GOT3 (cell line): ENCODE data around the gene FEZF2.

ENCODE experiments used
- DNase-seq: peaks from one replicate; lab custom pipeline; 2025; ENCODE audit warnings: mixed read lengths; lab: John Stamatoyannopoulos, UW

Gene FEZF2

DNA sequence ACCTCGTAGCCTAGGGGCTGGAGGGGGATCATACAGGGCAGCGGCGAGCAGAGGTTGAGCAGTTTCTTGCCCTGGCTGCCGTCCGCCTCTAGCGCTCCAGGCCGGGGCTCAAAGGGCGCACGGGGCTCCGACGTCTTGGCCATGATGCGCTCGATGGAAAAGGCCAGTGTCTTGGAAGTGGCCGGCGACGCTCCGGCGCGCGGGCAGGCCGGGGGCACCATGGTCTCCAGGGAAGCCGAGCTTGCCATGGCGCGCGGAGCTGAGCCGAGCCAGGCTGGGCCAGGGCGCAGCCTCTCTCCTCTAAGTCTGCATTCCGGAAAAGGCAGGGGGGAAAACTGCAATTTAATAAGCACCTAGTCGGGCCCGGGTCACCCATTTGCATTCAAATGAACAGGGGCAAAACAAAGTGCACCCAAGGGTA, 719 bp downstream of the FEZF2 start:
- DNase-seq, result no peak

DNA sequence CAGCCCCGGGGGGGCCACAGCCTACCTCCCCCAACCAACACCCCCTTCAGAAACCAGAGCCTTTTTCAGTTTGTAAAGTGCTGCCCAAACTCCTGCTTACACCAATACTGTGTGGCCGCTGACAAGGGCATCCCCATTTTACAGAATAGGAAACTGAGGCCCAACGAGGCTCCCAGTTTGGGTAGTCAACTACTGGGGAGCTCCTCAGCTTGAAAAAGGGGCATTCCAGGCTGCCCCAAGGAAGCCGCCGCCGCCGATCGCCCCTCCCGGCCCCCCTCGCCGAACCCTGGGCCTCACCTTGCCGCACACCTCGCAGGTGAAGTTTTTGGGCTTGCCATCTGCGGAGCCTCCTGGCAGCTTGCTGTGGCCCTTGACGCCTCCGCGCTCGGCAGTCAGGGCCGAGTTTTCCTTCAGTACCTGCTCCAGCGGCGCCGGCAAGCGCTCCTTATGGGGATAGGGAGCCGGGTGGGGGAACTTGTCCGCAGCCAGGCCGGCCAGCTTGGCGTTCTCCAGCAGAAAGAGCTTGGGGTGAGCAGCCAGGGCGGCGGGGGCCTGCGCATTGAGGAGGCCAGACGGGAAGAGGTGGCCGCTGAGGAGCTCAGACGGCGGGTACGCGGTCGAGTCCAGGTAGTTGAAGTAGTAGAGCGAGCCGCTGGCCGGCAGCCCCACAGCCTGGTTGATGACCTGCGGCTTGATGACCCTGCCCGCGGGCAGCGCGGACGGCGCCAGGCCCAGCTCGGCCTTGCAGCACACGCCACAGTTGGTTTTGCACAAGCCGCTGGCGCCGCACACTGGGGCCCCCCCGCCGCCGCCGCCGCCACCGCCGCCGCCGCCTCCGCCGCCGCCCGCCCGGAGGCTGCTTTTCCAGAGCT, 1.4 kb downstream of the FEZF2 start:
- DNase-seq, result no peak

GRCh38 chr3:62370858-62371719, 2.3 kb downstream of the FEZF2 start:
- no peak for DNase-seq

GRCh38 chr3:62370112-62370857, 3.1 kb downstream of the FEZF2 start:
- no peak for DNase-seq

- DNase-seq, result no peak
Measured at GRCh38 chr3:62369476-62369743, 3.9 kb downstream of the FEZF2 start.

DNA sequence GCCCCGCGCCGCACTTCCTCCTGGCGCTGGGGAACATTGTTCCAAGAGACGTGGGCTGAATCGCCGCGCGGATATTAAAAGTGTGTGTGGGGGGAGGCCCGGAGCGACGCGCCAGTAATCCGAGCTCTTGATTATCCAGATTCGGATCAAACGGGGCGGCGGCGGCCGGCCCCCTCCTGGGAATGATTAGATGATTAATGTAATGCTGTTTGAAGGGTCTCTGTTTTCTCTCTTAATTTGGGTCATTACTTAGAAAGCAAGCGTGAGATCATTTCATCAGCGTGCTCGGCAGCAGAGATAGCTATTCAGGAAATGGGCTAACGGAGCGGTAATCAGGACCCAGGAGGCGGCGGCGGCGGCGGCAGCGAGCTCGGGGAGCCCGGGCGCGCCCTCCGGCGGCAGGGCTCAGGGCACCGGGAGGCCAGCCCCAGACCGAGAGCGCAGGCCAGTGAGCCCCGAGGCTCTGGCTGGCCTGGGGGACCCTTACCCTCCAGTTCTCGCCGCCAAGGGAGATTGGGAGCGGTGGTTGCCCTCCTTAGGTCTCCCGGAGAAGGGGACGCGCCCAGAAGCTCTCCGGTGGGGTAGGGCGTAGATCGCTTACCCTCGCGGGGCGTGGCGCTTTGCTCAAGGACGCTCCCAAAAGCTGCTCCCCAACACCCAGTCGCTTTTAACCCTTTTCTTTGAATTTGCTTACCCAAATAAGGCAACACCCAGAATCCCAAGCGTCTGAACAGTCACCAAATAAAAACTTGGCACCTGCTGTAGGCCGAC, 4.5 kb downstream of the FEZF2 start:
- no peak for DNase-seq

- no peak for DNase-seq
Measured at GRCh38 chr3:62368290-62368704, 5.1 kb downstream of the FEZF2 start.

DNA sequence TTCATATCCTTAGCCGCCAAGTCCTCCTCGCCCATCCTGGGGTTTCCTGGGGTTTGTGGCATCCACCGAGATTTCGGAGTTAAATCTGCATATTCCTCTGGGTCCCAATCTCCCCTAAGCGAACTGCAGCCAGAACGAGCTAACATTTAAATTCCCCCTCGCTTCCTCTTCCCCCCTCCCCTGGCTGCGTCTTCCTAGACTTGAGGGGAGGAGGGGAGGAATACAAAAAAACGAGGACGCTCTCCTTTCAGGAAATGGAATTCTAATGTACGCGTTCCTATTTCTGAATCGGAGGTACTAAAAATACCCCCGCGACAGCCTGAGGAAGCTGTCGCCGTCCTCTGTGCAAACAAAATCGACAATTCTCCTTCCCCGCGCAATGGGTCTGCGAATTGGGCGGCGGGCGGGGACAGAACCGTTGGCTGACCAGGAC, 5.6 kb downstream of the FEZF2 start:
- DNase-seq, result no peak

- no peak for DNase-seq
Measured at GRCh38 chr3:62366126-62366484, 7.2 kb downstream of the FEZF2 start.

DNA sequence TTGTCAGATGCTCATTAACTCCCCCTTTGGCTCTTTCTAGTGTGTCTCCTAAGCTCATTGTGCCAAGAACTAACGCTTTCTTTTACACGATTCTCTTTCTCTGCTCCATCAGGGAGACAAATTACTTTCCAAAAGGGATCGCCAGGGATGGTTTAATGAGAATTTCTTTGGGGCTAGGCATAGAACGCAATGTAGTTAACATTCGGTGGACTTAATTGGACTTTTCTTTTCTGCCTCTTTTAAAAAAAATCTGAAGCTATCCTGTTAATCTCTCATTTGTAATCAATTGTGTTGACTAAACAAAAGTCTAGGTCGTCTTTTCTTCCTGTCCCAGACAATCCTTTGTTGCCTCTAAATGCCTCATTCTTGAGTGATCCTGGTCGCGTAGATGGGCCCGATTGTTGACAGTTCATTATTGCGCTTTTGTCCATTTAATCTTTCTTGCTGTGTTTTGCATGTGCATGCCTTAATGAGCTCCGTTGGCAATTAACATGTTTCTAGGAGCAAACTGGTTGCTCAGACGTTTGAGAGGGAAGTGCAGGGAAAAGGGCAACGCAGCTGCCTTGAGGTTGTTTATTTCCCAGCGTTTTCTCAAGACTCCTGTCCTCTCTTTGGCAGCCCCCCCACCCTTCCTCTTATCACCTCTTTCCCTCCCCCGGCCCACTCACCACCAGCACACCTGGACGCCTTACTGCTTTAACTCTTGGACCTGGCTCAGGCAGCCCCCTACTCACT, 7.8 kb downstream of the FEZF2 start:
- no peak for DNase-seq

GRCh38 chr3:62364191-62364590, 9.2 kb downstream of the FEZF2 start:
- DNase-seq, result no peak

- no peak for DNase-seq
Measured at GRCh38 chr3:62363275-62363674, 10.1 kb downstream of the FEZF2 start.

- DNase-seq, result no peak
Measured at GRCh38 chr3:62361824-62362223, 11.5 kb downstream of the FEZF2 start.

DNA sequence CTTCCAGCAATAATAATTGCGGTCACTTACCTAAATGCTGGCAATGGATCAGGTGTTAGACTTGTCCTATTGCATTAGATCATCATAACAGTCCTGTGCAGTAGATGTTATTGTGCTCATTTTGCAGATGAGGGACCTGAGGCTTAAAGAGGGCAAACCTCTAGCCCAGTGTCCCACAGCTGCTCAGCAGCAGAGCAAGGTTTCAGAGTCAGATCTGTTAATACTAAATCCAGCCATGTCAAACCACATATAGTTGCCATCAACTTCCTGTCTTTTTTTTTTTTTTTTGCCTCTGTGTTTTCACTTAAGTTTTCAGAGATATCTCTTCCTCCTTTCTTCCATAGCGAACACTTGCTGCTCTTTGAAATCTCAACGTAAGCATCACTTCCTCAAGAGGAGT, 12.1 kb downstream of the FEZF2 start:
- DNase-seq, result no peak

DNA sequence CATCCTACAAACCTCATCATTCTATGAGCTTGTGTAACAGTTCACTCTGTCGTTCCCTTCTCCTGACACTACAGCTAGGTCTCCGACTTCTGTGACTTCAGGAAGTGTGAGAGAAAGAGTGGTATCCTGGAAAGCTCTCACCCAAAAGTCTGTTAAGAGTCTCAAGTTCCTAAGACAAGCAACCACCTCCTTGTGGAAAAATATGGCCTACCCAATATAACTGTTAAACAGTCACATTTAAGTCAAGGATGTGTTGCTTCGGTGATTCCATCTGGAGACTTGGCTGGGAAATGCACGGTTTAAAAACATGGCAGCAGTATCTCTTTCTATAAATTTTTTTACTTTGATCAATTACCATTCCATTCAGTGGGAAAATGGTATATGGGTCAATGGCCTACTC, 13.8 kb downstream of the FEZF2 start:
- DNase-seq, result no peak

DNA sequence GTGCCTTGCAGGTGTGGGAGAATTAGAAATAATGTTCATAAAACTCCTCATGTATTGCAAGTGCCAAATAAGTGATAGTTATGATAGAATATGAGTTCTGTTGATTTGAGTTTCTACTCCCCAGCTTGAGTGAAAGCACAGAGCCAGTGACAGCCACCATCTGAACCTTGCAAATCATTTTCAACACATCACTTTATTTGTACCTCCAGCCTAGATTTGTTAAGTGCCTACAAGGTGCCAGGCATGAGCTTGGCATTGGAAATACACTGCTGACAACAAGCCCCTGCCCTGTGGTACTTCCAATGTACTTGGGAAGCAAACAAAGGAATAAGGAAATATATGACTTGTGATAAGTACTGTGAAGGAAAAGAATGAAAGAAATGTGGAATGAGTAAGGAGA, 17.0 kb downstream of the FEZF2 start:
- DNase-seq, result no peak

DNA sequence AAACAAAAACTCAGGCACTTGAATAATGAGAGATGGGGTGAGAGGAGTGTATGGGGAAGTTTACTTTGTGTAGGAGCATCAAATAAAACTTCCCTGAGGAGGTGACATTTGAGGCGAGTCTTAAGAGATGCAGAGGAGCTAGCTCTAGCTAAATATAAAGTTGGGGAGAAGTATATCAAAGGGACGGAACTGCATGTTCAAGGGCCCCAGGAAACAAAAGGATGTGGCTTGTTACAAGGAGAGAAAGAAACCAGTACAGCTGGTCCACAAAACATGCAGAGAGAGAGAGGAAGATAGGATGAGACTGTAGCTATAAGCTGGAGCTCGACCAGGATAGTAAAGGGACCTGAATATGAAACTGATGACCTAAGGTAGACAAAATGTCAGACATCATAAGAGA, 17.6 kb downstream of the FEZF2 start:
- no peak for DNase-seq

GRCh38 chr3:62343755-62344154, 29.6 kb downstream of the FEZF2 start:
- no peak for DNase-seq

GRCh38 chr3:62335196-62335595, 38.2 kb downstream of the FEZF2 start:
- DNase-seq, result no peak

DNA sequence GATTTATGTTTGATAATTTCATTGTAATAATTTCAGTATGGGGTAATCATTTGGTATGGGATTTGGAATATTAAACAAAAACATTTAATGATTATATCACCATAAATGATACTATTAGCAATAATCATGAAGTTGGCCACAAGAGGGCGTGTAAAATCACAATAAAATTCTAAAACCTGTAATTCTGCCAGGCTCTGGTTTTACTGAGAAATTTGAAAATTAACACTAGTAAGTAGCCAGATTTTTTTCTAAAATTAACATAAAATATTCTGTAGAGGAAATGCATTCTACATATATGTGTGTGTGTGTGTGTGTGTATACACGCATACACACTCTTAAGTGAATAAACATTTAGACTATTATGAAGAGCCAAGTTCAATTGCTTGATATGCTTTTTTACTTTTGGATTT, 40.5 kb downstream of the FEZF2 start:
- no peak for DNase-seq

DNA sequence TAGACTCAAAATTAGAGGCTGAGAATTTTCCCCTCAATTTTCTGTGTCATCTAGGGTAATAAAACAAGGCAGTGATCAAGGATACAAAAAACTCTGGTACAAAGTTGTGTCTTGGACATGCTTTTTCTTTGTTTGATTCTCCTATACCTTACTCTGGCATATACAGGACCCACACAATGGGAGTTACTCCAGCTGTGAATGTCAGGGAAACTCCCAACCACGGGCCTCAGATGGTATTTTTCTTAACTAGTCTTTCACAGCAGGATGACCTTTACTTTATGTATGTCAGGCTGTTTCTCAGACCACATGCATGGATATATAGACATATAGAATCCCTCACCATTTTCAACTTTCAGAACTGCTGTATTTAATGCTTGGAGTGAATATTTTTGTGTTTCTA, 41.3 kb downstream of the FEZF2 start:
- DNase-seq, result no peak
